Measurements from ENCODE around the gene SCGB1D1.

The SCGB1D1 gene

DNA sequence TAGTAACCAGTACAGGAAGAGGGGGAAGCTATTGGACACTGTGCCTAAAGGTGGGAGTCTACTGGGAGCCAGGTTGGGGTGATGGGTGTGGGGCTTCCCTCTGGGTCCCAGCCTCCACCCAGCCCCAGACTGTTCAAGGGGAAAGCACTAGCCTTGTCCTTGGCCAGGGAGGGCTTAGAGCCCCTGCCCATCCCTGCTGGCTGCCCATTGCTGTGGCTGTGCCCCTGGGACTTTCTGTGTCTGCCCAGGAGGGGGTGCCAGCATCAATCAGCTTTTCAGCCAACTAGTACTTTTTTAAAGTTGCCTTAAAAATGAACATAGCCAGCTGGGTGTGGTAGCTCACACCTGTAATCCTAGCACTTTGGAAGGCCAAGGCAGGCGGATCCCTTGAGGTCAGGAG, 46.3 kb upstream of the SCGB1D1 start:
- no peak for TF ChIP-seq FOXP2 (optimal IDR thresholded peaks at IDR 0.05; ENCODE audit: borderline replicate concordance, extremely low read depth, extremely low read length, insufficient read depth)
- no peak for TF ChIP-seq TAF1 (IDR thresholded peaks at IDR 0.05; ENCODE audit: borderline replicate concordance, insufficient read depth, low read length)
- no peak for TF ChIP-seq POLR2AphosphoS5 (IDR thresholded peaks at IDR 0.05; ENCODE audit: low read depth, low read length)
- no peak for TF ChIP-seq REST (IDR thresholded peaks at IDR 0.05; ENCODE audit: insufficient read depth in 1 of 2, low read depth in 2 of 2, low read length in 2 of 2)
- TF ChIP-seq SIN3A (IDR thresholded peaks at IDR 0.05; ENCODE audit: borderline replicate concordance, insufficient read depth, low read length) = no peak

DNA sequence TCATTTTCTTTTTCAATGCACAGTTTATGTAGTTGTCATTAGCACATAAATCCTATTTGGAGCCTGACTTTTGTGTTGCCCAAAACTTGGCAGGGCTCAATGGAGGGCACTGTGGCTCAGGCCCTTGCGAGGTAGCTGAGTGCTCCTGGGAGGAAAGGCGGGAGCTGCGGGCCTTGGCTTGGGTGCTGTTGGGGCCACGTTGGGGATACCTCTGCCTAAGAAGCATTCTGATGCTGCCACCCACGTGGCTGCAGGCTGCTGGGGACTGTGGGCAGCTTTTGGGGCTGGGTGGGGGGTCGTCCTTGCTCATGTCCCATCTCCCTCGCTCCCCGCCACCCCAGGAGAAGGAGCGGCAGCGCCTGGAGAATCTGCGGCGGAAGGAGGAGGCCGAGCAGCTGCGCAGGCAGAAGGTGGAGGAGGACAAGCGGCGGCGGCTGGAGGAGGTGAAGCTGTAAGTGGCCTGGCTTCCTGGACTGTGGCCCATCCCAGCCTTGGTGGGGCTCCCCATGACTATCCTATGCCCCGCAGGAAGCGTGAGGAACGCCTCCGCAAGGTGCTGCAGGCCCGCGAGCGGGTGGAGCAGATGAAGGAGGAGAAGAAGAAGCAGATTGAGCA, 45.3 kb upstream of the SCGB1D1 start:
- TF ChIP-seq TAF1 (IDR thresholded peaks at IDR 0.05; ENCODE audit: borderline replicate concordance, insufficient read depth, low read length) (no peak), REST (IDR thresholded peaks at IDR 0.05; ENCODE audit: insufficient read depth in 1 of 2, low read depth in 2 of 2, low read length in 2 of 2) (no peak), FOXP2 (optimal IDR thresholded peaks at IDR 0.05; ENCODE audit: borderline replicate concordance, extremely low read depth, extremely low read length, insufficient read depth) (no peak), POLR2AphosphoS5 (IDR thresholded peaks at IDR 0.05; ENCODE audit: low read depth, low read length) (no peak), SIN3A (IDR thresholded peaks at IDR 0.05; ENCODE audit: borderline replicate concordance, insufficient read depth, low read length) (no peak)

- no peak for TF ChIP-seq SIN3A (IDR thresholded peaks at IDR 0.05; ENCODE audit: borderline replicate concordance, insufficient read depth, low read length)
- TF ChIP-seq FOXP2 (optimal IDR thresholded peaks at IDR 0.05; ENCODE audit: borderline replicate concordance, extremely low read depth, extremely low read length, insufficient read depth) = no peak
- TF ChIP-seq TAF1 (IDR thresholded peaks at IDR 0.05; ENCODE audit: borderline replicate concordance, insufficient read depth, low read length) = no peak
- no peak for TF ChIP-seq REST (IDR thresholded peaks at IDR 0.05; ENCODE audit: insufficient read depth in 1 of 2, low read depth in 2 of 2, low read length in 2 of 2)
- TF ChIP-seq POLR2AphosphoS5 (IDR thresholded peaks at IDR 0.05; ENCODE audit: low read depth, low read length) = no peak
Observed at GRCh38 chr11:62145261-62145871, 44.6 kb upstream of the SCGB1D1 start.

DNA sequence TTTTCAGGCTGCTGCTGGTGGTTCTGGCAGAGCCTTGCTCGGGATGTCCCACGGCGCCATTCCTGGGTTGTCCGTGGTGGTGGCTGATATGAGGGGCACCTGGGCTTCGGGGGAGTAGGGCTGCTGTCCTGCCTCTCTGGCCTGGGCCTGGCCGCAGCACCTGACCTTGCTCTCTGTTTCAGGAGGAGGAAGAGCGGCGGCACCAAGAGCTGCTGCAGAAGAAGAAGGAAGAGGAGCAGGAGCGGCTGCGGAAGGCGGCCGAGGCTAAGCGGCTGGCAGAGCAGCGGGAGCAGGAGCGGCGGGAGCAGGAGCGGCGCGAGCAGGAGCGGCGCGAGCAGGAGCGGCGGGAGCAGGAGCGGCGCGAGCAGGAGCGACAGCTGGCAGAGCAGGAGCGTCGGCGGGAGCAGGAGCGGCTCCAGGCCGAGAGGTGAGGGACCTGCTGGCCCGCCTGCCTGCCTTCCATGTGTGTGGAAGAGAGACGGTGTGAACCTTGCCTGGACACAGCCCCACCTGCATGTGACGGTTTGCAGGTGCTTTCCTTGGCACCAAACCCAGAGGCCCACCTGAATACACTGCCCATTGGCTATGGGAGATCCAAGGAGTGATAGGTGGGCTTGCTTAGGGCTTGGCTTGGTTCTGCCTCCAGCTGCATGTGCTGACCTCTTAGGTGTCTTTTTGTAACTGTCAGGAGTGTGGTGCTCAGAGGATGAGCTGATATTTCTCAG, 43.4 kb upstream of the SCGB1D1 start:
- TF ChIP-seq FOXP2 (optimal IDR thresholded peaks at IDR 0.05; ENCODE audit: borderline replicate concordance, extremely low read depth, extremely low read length, insufficient read depth) (no peak), REST (IDR thresholded peaks at IDR 0.05; ENCODE audit: insufficient read depth in 1 of 2, low read depth in 2 of 2, low read length in 2 of 2) (no peak), TAF1 (IDR thresholded peaks at IDR 0.05; ENCODE audit: borderline replicate concordance, insufficient read depth, low read length) (no peak), SIN3A (IDR thresholded peaks at IDR 0.05; ENCODE audit: borderline replicate concordance, insufficient read depth, low read length) (no peak), POLR2AphosphoS5 (IDR thresholded peaks at IDR 0.05; ENCODE audit: low read depth, low read length) (no peak)

All from PFSK-1 (cell line).